RWPE2 (cell line): ENCODE results near the gene EPO.

Experiments
- ATAC-seq: fragments of 200-7000 bp; cut with Tn5 transposase; 3 replicates; pipeline ENCODE4 v1.9.1; 2021; ENCODE audit warnings: low read depth
- DNase-seq: peaks from one replicate; pipeline ENCODE4 v3.0.0-alpha.2; 2020; ENCODE audit warnings: low spot score
- H3K27ac ChIP-seq: fragments of 450-650 bp; 2 replicates; pipeline ENCODE4 v1.5.1; 2017; ENCODE audit warnings: mild to moderate bottlenecking; ENCODE audit not compliant: poor library complexity, severe bottlenecking
- H3K27me3 ChIP-seq: fragments of 250-450 bp; sonication (Bioruptor Pico); 2 replicates; pipeline ENCODE4 v1.5.1; 2021; ENCODE audit warnings: mild to moderate bottlenecking, moderate library complexity; ENCODE audit not compliant: insufficient read depth, poor library complexity, severe bottlenecking
- H3K36me3 ChIP-seq: fragments of 250-450 bp; sonication (Bioruptor Pico); 2 replicates; pipeline ENCODE4 v1.5.1; 2020; ENCODE audit warnings: low read depth, mild to moderate bottlenecking, moderate library complexity
- H3K4me1 ChIP-seq: fragments of 250-450 bp; sonication (Bioruptor Pico); 2 replicates; pipeline ENCODE4 v1.5.1; 2021; ENCODE audit warnings: mild to moderate bottlenecking, moderate library complexity; ENCODE audit not compliant: insufficient read depth, poor library complexity, severe bottlenecking
- H3K4me3 ChIP-seq: fragments of 250-450 bp; sonication (Bioruptor Pico); 2 replicates; pipeline ENCODE4 v1.5.1; 2021; ENCODE audit warnings: mild to moderate bottlenecking, moderate library complexity; ENCODE audit not compliant: severe bottlenecking
- H3K9me3 ChIP-seq: fragments of 250-450 bp; sonication (Bioruptor Pico); 2 replicates; pipeline ENCODE4 v1.5.1; 2021; ENCODE audit warnings: mild to moderate bottlenecking, moderate library complexity; ENCODE audit not compliant: severe bottlenecking
- CTCF ChIP-seq: fragments of 450-650 bp; IDR thresholded peaks from one replicate; pipeline ENCODE4 v1.5.1; 2017; ENCODE audit warnings: mild to moderate bottlenecking, moderate library complexity; ENCODE audit not compliant: poor library complexity, severe bottlenecking

The EPO gene

GRCh38 chr7:100768784-100769183, 48.5 kb downstream of the EPO start:
- Histone ChIP-seq H3K4me1 (no peaks in the 10 kb centered on the region), H3K4me3 (no peak overlapping the region), H3K27ac (no peak overlapping the region), H3K9me3 (no peaks in the 10 kb centered on the region), H3K27me3 (no peaks in the 10 kb centered on the region), H3K36me3 (no peaks in the 10 kb centered on the region)
- ATAC-seq (no peak), DNase-seq (no peak)
- no peak for TF ChIP-seq CTCF
